OCI-LY1 (cell line): ENCODE measurements around the gene PRSS1.
"Not testable (repeated sequence)": the region's sequence is repeated elsewhere in the genome, so short reads cannot be mapped to it uniquely, and the experiment has no call there.

ENCODE experiments used
- H2AFZ ChIP-seq: fragments of 200-600 bp; sonication (generic), shearing (Covaris generic); 2 replicates; pipeline ENCODE4 v1.6.0; 2014; ENCODE audit warnings: antibody characterized with exemption, mild to moderate bottlenecking, low read length
- H3F3A ChIP-seq: fragments of 200-600 bp; sonication (generic), shearing (Covaris generic); 2 replicates; pipeline ENCODE4 v1.6.0; 2014; ENCODE audit warnings: mild to moderate bottlenecking, antibody characterized with exemption, low read length, moderate library complexity; ENCODE audit not compliant: insufficient read depth
- H3K27ac ChIP-seq: fragments of 200-600 bp; sonication (generic); 2 replicates; pipeline ENCODE4 v1.5.1; 2014; ENCODE audit warnings: low read length, mixed run types, mild to moderate bottlenecking, low read depth; ENCODE audit not compliant: poor library complexity, severe bottlenecking
- H3K27me3 ChIP-seq: fragments of 200-600 bp; sonication (generic); 2 replicates; pipeline ENCODE4 v1.6.0; 2014; ENCODE audit warnings: antibody characterized with exemption, mild to moderate bottlenecking, low read length, moderate library complexity; ENCODE audit not compliant: insufficient read depth
- H3K36me3 ChIP-seq: fragments of 200-600 bp; sonication (generic); 2 replicates; pipeline ENCODE4 v1.6.1; 2014; ENCODE audit warnings: mild to moderate bottlenecking, antibody characterized with exemption, low read length, moderate library complexity, mixed read lengths; ENCODE audit not compliant: insufficient read depth
- H3K4me1 ChIP-seq: fragments of 200-600 bp; sonication (generic); 2 replicates; pipeline ENCODE4 v1.5.1; 2014; ENCODE audit warnings: mild to moderate bottlenecking, low read length, moderate library complexity; ENCODE audit not compliant: insufficient read depth, severe bottlenecking
- H3K4me2 ChIP-seq: fragments of 200-600 bp; sonication (generic), shearing (Covaris generic); 2 replicates; pipeline ENCODE4 v1.6.1; 2014; ENCODE audit warnings: low read length
- H3K4me3 ChIP-seq: fragments of 200-600 bp; sonication (generic); 2 replicates; pipeline ENCODE4 v1.5.1; 2014; ENCODE audit warnings: low read length, low read depth, mild to moderate bottlenecking, mixed read lengths; ENCODE audit not compliant: poor library complexity, severe bottlenecking
- H3K79me2 ChIP-seq: fragments of 200-600 bp; shearing (Covaris generic); 2 replicates; pipeline ENCODE4 v1.6.1; 2016; ENCODE audit warnings: mixed run types, low read length, mixed read lengths; ENCODE audit not compliant: insufficient read depth
- H3K9ac ChIP-seq: fragments of 200-600 bp; sonication (generic), shearing (Covaris generic); 2 replicates; pipeline ENCODE4 v1.6.1; 2014; ENCODE audit warnings: mild to moderate bottlenecking, low read length, mixed read lengths
- H3K9me2 ChIP-seq: fragments of 200-600 bp; sonication (generic), shearing (Covaris generic); 2 replicates; pipeline ENCODE4 v1.6.1; 2014; ENCODE audit warnings: low read depth, mild to moderate bottlenecking, low read length, mixed read lengths
- H3K9me3 ChIP-seq: fragments of 200-600 bp; shearing (Covaris generic); 2 replicates; pipeline ENCODE4 v1.6.1; 2014; ENCODE audit warnings: low read length, mixed read lengths
- H4K20me1 ChIP-seq: fragments of 200-600 bp; sonication (generic), shearing (Covaris generic); 2 replicates; pipeline ENCODE4 v1.6.0; 2016; ENCODE audit warnings: mild to moderate bottlenecking, low read length; ENCODE audit not compliant: insufficient read depth
- CTCF ChIP-seq: fragments of 200-600 bp; sonication (generic), shearing (Covaris generic); IDR thresholded peaks from 2 replicates; pipeline ENCODE4 v1.5.1; 2017; ENCODE audit warnings: mild to moderate bottlenecking, antibody characterized with exemption, low read length, moderate library complexity, mixed read lengths
- EZH2 ChIP-seq: fragments of 200-600 bp; sonication (generic), shearing (Covaris generic); IDR thresholded peaks from 2 replicates; pipeline ENCODE4 v1.8.0; 2017; ENCODE audit warnings: borderline replicate concordance, mixed run types, mild to moderate bottlenecking, antibody characterized with exemption, low read length, moderate library complexity, mixed read lengths

The PRSS1 gene

DNA sequence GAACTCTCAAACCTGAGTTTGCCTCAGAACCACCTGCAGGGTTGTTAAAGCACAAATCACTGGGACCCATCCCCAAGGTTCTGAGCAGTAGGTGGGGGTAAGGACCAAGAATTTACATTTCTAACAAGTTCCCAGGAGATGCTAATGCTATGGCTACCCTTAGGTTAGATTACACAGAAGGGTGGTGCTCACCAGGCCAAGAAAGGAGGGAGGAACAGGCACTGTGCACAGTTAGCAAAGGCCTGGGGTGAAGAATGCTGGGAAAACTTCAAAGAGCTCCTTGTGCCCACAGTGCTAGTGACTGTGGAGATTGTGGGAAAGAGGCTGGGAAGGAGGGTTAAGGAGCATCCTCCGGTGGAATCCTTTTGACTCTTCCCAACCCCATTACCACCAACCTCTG, 12.8 kb downstream of the PRSS1 start:
- peaks cover 18% of the 10 kb centered on the region for H3K27me3 ChIP-seq
- no peak overlapping the region for H3K27ac ChIP-seq
- H2AFZ ChIP-seq: no peak overlapping the region
- no peaks in the 10 kb centered on the region for H3K79me2 ChIP-seq
- H3K9ac ChIP-seq: no peak overlapping the region
- H3K9me2 ChIP-seq: no peaks in the 10 kb centered on the region
- H3F3A ChIP-seq: no peaks in the 10 kb centered on the region
- no peaks in the 10 kb centered on the region for H3K4me1 ChIP-seq
- TF ChIP-seq CTCF: no peak
- no peak for TF ChIP-seq EZH2
- H3K9me3 ChIP-seq: no peaks in the 10 kb centered on the region
- H3K4me3 ChIP-seq: no peak overlapping the region
- no peaks in the 10 kb centered on the region for H4K20me1 ChIP-seq
- H3K36me3 ChIP-seq: no peaks in the 10 kb centered on the region
- H3K4me2 ChIP-seq: no peak overlapping the region

DNA sequence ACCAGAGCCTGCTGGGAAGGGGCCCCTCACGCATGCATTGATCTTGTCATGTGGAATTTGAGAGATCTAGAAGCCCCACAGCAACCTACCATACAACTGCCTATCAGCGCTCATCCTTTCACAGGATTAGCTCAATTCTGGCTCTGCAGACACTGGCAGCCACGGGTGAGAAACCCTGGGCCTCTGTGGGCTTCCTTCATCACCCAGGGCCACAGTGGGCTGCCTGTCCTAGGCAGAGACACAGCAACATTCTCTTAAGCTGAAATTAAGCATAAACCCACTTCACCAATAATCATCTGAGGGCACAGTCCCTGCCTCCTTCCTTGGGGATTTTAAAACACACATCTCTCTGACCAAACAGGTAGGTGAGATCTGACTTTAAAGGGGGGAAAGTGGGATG, 18.2 kb downstream of the PRSS1 start:
- H3K9me3 ChIP-seq: no peaks in the 10 kb centered on the region
- TF ChIP-seq EZH2: no peak
- no peak for TF ChIP-seq CTCF
- H3F3A ChIP-seq: no peaks in the 10 kb centered on the region
- no peaks in the 10 kb centered on the region for H3K9me2 ChIP-seq
- H3K36me3 ChIP-seq: no peaks in the 10 kb centered on the region
- no peak overlapping the region for H3K4me3 ChIP-seq
- no peak overlapping the region for H3K4me2 ChIP-seq
- no peaks in the 10 kb centered on the region for H4K20me1 ChIP-seq
- H2AFZ ChIP-seq: no peak overlapping the region
- no peak overlapping the region for H3K9ac ChIP-seq
- peaks cover 15% of the 10 kb centered on the region for H3K4me1 ChIP-seq
- no peaks in the 10 kb centered on the region for H3K79me2 ChIP-seq
- H3K27ac ChIP-seq: no peak overlapping the region
- 0 out of 2 replicates have a peak, but pooled peaks cover 5% of the 10 kb centered on the region for H3K27me3 ChIP-seq

DNA sequence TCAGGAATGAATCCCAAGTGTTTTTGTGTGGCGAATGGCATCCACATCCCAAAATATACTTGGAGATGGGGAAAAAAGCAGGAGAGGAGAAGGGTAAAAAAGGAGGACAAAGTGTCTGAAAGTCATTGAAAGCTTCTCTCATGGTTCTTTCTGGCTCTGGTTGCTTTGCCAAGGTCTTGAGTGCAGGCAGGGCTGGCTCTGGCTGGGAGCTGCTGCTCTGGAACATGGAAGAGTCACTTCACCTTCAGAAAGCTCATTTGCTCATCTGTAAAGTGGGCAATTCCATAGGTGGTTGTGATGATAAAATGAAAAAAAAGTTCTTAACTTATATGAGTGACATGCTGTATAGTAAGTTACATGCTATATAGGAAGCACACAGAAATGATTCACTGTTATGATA, 18.6 kb downstream of the PRSS1 start:
- no peak overlapping the region for H3K9ac ChIP-seq
- H3K4me3 ChIP-seq: no peak overlapping the region
- peaks cover 15% of the 10 kb centered on the region for H3K4me1 ChIP-seq
- 0 out of 2 replicates have a peak, but pooled peaks cover 4% of the 10 kb centered on the region for H3K27me3 ChIP-seq
- no peaks in the 10 kb centered on the region for H3K79me2 ChIP-seq
- no peak overlapping the region for H3K27ac ChIP-seq
- H4K20me1 ChIP-seq: no peaks in the 10 kb centered on the region
- no peak overlapping the region for H2AFZ ChIP-seq
- no peak overlapping the region for H3K4me2 ChIP-seq
- H3K36me3 ChIP-seq: no peaks in the 10 kb centered on the region
- no peaks in the 10 kb centered on the region for H3K9me2 ChIP-seq
- H3F3A ChIP-seq: no peaks in the 10 kb centered on the region
- H3K9me3 ChIP-seq: no peaks in the 10 kb centered on the region
- no peak for TF ChIP-seq CTCF
- no peak for TF ChIP-seq EZH2

DNA sequence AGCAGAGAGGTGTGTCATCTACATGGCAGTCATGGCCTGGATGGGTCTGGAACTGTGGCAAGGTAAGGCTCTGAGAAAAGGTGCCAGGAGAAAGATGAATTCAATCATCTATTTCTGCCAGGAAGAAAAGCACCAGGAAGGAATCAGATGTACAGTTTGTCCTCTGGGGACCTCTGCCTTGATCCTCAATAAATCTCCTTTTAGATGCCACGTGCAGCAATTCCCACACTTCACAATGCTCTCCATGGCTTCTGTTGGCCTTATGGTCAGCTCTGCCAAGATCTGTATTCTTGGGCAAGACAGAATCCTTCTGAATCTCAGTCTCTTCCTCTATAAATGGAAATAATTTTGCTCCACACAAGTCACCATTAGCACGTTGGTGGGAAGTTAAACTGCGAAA, 19.6 kb downstream of the PRSS1 start:
- not testable (repeated sequence) for H3K36me3 ChIP-seq, H3K27ac ChIP-seq, H3K27me3 ChIP-seq, H4K20me1 ChIP-seq, H3K9me2 ChIP-seq, H2AFZ ChIP-seq, H3K79me2 ChIP-seq, H3F3A ChIP-seq, H3K9me3 ChIP-seq, H3K4me2 ChIP-seq, H3K4me3 ChIP-seq, H3K9ac ChIP-seq
- peaks cover 15% of the 10 kb centered on the region for H3K4me1 ChIP-seq
